Neural crest cell (in vitro differentiated cells): Measurements from ENCODE around the gene JPH4. TPM values are rescaled to one million over a fixed set of nuclear protein-coding genes. Genes with fewer than 3 reads are reported as not detected.
A peak's percentile ranks its signal among the peaks of the same experiment; 100 is the strongest.

Experiments used
- DNase-seq: peaks from one replicate; pipeline ENCODE4 v3.0.0; 2021; ENCODE audit warnings: low read depth, mixed read lengths, low spot score
- H3K27ac Mint-ChIP-seq: one replicate; pipeline ENCODE4 v1.8.0; 2021; ENCODE audit warnings: mild to moderate bottlenecking, mixed read lengths; ENCODE audit not compliant: unreplicated experiment
- H3K27me3 Mint-ChIP-seq: 2 replicates; pipeline ENCODE4 v1.8.0; 2021; ENCODE audit warnings: low read depth, mild to moderate bottlenecking, mixed read lengths
- H3K36me3 Mint-ChIP-seq: 2 replicates; pipeline ENCODE4 v1.8.0; 2021; ENCODE audit warnings: low read depth, mild to moderate bottlenecking, mixed read lengths
- H3K4me1 Mint-ChIP-seq: 2 replicates; pipeline ENCODE4 v1.8.0; 2021; ENCODE audit warnings: mixed read lengths
- H3K4me3 Mint-ChIP-seq: one replicate; pipeline ENCODE4 v1.8.0; 2021; ENCODE audit warnings: mild to moderate bottlenecking, mixed read lengths
- H3K9me3 Mint-ChIP-seq: 2 replicates; pipeline ENCODE4 v1.8.0; 2021; ENCODE audit warnings: mixed read lengths
- total RNA-seq: library from RNA; stranded (reverse); gene quantifications from 2 replicates; pipeline ENCODE4 v1.2.1, GENCODE V29; 2021
- TF ChIP-seq, protein P1 (sequence below): fragments of 200-600 bp; sonication (generic); conservative IDR thresholded peaks from 2 replicates; pipeline ENCODE4 v1.5.0; 2021; ENCODE audit warnings: antibody characterized with exemption, mild to moderate bottlenecking

The JPH4 gene
- total RNA-seq, 1 donor from 2014 or later: 1.4 TPM

DNA sequence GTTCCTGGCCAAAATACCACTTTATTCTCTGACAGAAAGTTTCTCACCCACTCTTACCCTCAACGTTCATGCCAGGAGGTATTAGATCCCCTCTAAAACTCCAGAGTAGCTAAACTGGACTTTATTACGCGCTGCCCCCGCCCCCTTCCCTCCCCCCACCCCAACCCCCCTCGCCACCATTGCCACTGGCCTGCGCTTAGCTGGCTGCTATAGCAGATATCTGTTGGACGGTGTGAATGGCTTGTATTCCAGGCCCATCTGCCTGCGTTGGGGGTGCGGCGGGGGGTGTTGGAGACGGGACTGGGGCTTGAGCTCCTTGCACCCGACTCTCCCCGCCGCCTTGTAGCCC is 23.1 kb downstream of the JPH4 start:
- Mint-ChIP-seq H3K4me3 (peak overlapping the region; percentile 95), H3K27me3 (no peaks in the 10 kb centered on the region), H3K36me3 (no peaks in the 10 kb centered on the region), H3K9me3 (no peaks in the 10 kb centered on the region), H3K4me1 (peaks cover 37% of the 10 kb centered on the region), H3K27ac (peak overlapping the region; percentile 97)
- TF ChIP-seq, protein P1, sequence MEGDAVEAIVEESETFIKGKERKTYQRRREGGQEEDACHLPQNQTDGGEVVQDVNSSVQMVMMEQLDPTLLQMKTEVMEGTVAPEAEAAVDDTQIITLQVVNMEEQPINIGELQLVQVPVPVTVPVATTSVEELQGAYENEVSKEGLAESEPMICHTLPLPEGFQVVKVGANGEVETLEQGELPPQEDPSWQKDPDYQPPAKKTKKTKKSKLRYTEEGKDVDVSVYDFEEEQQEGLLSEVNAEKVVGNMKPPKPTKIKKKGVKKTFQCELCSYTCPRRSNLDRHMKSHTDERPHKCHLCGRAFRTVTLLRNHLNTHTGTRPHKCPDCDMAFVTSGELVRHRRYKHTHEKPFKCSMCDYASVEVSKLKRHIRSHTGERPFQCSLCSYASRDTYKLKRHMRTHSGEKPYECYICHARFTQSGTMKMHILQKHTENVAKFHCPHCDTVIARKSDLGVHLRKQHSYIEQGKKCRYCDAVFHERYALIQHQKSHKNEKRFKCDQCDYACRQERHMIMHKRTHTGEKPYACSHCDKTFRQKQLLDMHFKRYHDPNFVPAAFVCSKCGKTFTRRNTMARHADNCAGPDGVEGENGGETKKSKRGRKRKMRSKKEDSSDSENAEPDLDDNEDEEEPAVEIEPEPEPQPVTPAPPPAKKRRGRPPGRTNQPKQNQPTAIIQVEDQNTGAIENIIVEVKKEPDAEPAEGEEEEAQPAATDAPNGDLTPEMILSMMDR: no peak
- no peak for DNase-seq

DNA sequence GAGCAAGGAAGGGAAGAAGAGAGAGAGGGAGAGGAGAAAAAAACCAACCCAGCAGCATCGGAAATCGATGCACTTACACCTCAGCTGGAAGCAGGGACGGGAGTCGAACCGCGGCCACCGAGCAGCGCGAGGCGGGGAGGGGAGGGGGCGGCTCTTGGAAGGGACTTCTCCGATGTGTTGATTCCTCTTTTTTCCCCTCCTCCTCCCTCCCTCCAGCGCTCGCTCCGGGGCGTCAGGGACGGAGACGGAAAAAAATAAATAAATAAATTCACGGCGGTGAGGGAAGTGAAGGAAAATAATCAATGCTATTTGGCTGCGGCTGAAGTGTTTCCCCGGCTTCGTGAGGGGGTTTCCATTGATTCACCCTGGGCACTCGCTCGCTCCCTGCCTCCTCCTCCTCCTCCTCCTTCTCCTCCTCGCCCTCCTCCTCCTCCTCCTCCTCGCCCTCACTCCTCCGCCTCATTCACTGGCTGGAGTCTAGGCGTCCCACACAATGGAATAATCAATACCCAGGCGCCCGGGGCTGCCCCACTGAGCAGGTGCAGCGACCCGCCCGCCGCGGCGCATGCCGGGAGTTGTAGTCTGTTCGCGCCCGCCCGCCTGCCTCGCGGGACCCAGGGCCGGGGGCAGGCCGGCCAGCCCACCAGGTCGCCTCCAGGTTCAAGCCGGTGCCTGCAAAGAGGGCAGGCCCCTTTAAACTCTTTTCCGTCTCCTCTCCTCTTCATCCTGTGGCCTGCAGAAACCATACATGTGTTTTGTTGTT is 27.1 kb downstream of the JPH4 start, which contains the start of gene ZFHX2:
TSS of gene ZFHX2 (minus strand) at position 500 of the 763 bp plus-strand sequence. CDS start 16,440 bp downstream, outside the sequence.
- TF ChIP-seq, protein P1: no peak
- Mint-ChIP-seq H3K36me3 (no peaks in the 10 kb centered on the region), H3K9me3 (no peaks in the 10 kb centered on the region), H3K27me3 (no peaks in the 10 kb centered on the region), H3K27ac (peak within 1 kb of the TSS; percentile 21), H3K4me1 (peaks cover 18% of the 10 kb centered on the region), H3K4me3 (no peak within 1 kb of the TSS)
- peak; percentile 83 for DNase-seq

DNA sequence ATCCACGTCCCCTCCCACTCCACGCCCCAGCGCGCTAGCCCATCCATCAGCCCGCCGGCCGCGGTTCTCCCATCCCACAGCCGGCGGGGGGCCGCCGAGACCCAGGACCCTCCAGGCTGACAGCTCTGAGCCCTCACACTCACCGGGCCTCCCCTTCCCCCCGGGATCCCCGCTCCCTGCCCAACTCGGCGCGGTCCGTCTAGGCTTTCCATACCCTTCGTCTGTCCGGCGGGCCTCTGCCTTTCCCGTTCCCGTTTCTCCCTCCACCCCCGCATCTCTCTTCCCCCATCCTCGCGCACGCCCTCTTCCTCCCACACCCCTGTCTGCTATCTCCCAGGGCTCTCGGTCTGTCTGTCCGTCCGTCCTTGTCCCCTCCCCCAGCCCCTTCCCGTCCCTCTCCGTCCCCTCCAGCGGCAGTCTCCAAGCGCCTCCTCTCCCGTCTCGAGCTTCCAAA is 27.8 kb downstream of the JPH4 start:
- TF ChIP-seq, protein P1: no peak
- peaks cover 12% of the 10 kb centered on the region for H3K4me1 Mint-ChIP-seq
- H3K4me3 Mint-ChIP-seq: no peak overlapping the region
- H3K36me3 Mint-ChIP-seq: no peaks in the 10 kb centered on the region
- DNase-seq: no peak
- no peaks in the 10 kb centered on the region for H3K27me3 Mint-ChIP-seq
- H3K27ac Mint-ChIP-seq: peak overlapping the region; percentile 21
- H3K9me3 Mint-ChIP-seq: no peaks in the 10 kb centered on the region

DNA sequence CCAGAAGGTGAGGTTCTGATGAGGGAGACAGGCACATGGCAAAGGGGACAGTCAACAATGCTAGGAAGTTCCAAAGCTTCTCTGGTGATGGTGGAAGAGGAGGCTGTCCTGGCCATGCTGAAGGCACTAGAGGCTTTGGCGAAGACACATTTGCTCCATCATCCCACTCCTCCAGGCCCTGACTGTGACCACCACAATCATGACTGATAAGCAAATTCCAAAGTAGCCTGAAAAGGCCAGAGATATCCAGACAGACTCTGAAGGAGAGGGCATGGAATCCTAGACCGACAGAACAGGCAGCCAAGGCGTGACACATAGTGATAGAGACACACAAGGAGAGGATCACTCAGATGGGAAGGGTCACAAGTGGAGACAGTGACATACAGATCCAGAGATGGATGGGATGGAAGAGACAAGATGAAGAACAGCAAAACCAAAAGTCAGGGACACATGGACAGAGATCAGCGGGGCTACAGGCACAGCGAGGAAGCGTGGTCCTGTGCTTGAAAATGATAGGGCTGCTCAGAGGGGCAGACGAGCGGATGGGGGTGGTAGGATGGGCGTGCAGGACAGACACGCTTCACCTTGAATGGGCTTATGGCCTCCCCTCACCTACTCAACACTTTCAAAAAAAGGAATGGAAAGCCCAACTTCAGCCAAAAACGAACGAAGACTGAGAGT is 28.3 kb downstream of the JPH4 start:
- TF ChIP-seq, protein P1: no peak
- no peak overlapping the region for H3K4me3 Mint-ChIP-seq
- H3K4me1 Mint-ChIP-seq: peaks cover 12% of the 10 kb centered on the region
- H3K9me3 Mint-ChIP-seq: no peaks in the 10 kb centered on the region
- no peaks in the 10 kb centered on the region for H3K36me3 Mint-ChIP-seq
- H3K27ac Mint-ChIP-seq: no peak overlapping the region
- no peaks in the 10 kb centered on the region for H3K27me3 Mint-ChIP-seq
- DNase-seq: no peak

DNA sequence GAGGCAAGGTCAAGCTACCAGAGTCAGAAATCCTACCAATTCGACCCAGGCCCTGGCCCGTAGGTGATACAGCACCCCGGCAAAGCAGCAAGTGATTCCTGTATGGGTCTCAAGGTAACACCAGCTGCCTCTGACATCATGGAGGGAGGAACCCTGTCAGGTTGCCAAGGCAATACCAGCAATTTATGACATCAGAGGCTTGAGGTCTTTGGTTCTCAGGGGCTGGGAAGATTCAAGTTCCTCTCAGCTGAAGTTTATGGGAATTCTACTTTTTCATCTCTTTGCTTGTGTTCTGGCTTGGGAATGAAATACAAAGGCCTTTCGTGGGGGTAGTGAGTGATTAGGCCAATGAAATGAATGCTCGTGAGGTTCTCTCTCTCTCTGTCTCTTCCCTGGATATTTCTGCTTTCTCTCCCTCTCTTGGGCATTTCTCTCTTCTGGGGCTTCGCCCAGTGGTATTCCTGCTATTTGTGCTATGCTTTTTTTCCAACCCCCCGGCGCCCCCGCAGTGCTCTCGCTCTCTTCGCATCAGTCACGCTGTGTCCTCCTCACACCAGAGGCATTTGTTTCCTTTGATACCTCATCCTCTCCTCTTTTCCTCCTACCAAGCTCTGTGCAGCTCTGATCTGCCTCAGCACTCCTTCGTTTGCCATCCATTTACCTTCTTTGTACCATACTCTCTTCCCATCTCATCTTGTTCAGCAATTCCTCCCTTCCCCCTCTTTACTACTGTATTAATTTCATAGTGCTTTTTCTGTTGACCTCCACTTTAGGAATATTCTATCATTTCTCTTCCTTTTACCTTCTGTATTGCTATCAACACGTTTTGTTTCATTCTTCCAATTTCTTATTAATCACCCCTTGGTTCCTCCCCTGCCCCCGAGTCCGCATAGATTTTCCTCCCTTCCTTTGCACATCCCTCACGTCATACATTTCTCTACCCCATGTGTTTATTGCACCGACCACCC is 30.0 kb downstream of the JPH4 start:
- Mint-ChIP-seq H3K36me3 (no peaks in the 10 kb centered on the region), H3K4me3 (no peak overlapping the region), H3K27me3 (no peaks in the 10 kb centered on the region), H3K27ac (no peak overlapping the region), H3K4me1 (peaks cover 22% of the 10 kb centered on the region), H3K9me3 (no peaks in the 10 kb centered on the region)
- TF ChIP-seq, protein P1: no peak
- DNase-seq: no peak
